Naive thymus-derived CD8-positive, alpha-beta T cell (primary cell): ENCODE data around the gene DENND5B. TPM values are rescaled to one million over a fixed set of nuclear protein-coding genes. Genes with fewer than 3 reads are reported as not detected.

ENCODE experiments used
- ATAC-seq, 2 donors: fragments of 150-1000 bp; cut with Tn5 transposase in 1 of 2; sonication (Bioruptor Pico), chemical (Tn5 transposase) in 1 of 2; 1 replicate in 1 of 2; 2 replicates in 1 of 2; pipeline ENCODE4 v1.10.0; 2021; ENCODE audit warnings: mild to moderate bottlenecking in 2 of 2, moderate library complexity in 2 of 2
- POLR2A ChIA-PET: fragments of 350-600 bp; sonication (Branson Sonifier 250); formaldehyde crosslinking; loops from one replicate; lab custom pipeline; 2021; ENCODE audit warnings: antibody characterized with exemption; lab: Charles Lee
- DNase-seq, 10 donors: peaks; one replicate each; pipeline versions ENCODE4 v3.0.0 to v3.0.0-alpha.2; 2020 to 2022
- H3K27ac Mint-ChIP-seq, 10 donors: one replicate each; pipeline ENCODE4 v1.8.0; 2020 to 2022; ENCODE audit warnings: mild to moderate bottlenecking in 10 of 10, mixed read lengths in 10 of 10, moderate library complexity in 4 of 10, inconsistent platforms in 1 of 10
- H3K27me3 Mint-ChIP-seq, 5 donors: one replicate each; pipeline ENCODE4 v1.8.0; 2021 to 2022; ENCODE audit warnings: mixed read lengths in 5 of 5
- H3K36me3 Mint-ChIP-seq, 3 donors: one replicate each; pipeline ENCODE4 v1.8.0; 2020 to 2022; ENCODE audit warnings: mixed read lengths in 3 of 3, mild to moderate bottlenecking in 2 of 3, inconsistent platforms in 1 of 3
- H3K4me1 Mint-ChIP-seq, 4 donors: one replicate each; pipeline ENCODE4 v1.8.0; 2021 to 2022; ENCODE audit warnings: mixed read lengths in 4 of 4
- H3K4me3 Mint-ChIP-seq, 10 donors: one replicate each; pipeline ENCODE4 v1.8.0; 2020 to 2022; ENCODE audit warnings: mild to moderate bottlenecking in 10 of 10, mixed read lengths in 10 of 10, moderate library complexity in 6 of 10, inconsistent platforms in 1 of 10
- H3K9me3 Mint-ChIP-seq, 9 donors: one replicate each; pipeline ENCODE4 v1.8.0; 2020 to 2022; ENCODE audit warnings: mixed read lengths in 9 of 9, mild to moderate bottlenecking in 3 of 9, inconsistent platforms in 1 of 9, moderate library complexity in 1 of 9
- polyA plus RNA-seq, 3 donors: library from polyadenylated mRNA; unstranded; fragments of 300-500 nt; fragmentation: Illumina TruSeq; gene quantifications; one replicate each; pipeline ENCODE4 v1.2.3, GENCODE V29; 2021
- total RNA-seq, 8 experiments: library from RNA in 2 of 8; stranded (reverse) in 2 of 8; gene quantifications; one replicate each; pipeline ENCODE4 v1.2.3 and lab custom pipeline; 2021 to 2026

The DENND5B gene
- 1 to 10 TPM in 1 of 2 experiments, under 1 TPM in 1; 0.99 to 1.7 TPM for total RNA-seq
- polyA plus RNA-seq: under 1 TPM in 1 of 3 donors, not detected in 2; 0.12 TPM
- total RNA-seq (lab: John Stamatoyannopoulos, UW): 0 to 1.4 (median 0.13) reads per million in 6 experiments

DNA sequence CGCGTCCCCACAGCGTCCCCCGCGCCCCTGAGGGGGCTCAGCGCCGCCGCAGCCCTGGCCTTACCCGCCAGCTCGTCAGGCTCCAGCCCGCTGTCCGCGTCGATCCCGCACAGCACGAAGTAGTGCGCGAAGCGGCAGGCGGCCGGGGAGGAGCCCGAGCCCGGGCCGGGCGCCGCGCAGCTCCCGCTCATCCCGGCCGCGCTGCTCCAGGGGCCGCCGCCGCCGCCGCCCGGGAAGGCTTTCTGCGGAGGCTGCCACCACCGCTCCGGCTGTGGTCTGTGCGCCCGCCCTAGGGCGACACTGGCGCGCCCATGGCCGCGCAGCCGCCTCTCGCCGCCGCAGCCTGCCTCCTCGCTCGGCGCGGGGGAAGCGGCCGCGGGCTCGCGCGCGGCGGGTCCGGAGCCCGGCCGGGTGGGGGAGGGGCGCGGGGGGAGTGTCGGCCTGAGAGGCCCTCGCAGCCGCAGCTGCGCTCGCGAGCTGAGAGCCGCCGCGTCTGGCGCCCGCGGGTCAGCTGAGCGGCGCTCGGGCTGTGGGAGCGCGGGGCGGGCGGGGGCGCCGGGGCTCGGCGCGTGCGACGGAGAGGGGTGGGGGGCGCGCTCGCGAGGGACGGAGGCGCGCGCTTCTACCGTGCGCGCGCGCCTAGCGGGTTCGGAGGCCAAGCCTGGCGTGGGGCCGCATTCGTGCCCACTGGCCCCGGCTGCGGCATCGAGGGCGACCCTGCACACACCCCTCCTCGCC, at the start of gene DENND5B:
DENND5B (minus strand) TSS at position 495 of the 738 bp plus-strand sequence; CDS start at position 191, 304 bp downstream.
- H3K27me3 Mint-ChIP-seq: peaks cover 31 to 69% (median 37%) of the 10 kb centered on the region in 5 donors
- peaks cover 0 to 9% (median 0%) of the 10 kb centered on the region in 9 donors for H3K9me3 Mint-ChIP-seq
- peak within 1 kb of the TSS; percentile 76 to 93 (median 88) for H3K4me3 Mint-ChIP-seq
- peak; percentile 51 to 58 for ATAC-seq
- H3K36me3 Mint-ChIP-seq: peaks cover 2 to 9% (median 3%) of the 10 kb centered on the region in 3 donors
- H3K4me1 Mint-ChIP-seq: peaks cover 10 to 24% (median 13%) of the 10 kb centered on the region in 4 donors
- H3K27ac Mint-ChIP-seq: peak within 1 kb of the TSS in 3 of 10 donors; percentile 1 to 74 (median 57)
- POLR2A ChIA-PET: no interaction called here
- DNase-seq: peak in 3 of 10 donors; percentile 2 to 42 (median 10)

DNA sequence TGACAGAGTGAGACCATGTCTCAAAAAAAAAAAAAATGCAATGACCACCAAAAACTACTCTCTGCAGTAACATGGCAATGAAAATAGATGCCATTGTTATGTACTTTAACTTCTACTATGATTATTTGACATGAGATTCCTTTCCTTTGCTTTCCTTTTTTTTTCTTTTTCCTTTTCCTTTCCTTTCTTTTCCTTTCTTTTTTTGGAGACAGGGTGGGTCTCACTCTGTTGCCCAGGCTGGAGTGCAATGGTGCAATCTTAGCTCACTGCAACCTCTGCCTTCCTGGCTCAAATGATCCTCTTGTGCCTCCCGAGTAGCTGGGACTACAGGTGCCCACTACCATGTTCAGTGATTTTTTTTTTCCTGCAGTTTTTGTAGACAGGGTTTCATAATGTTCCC, 43.7 kb upstream of the DENND5B start:
- ATAC-seq (no peak), DNase-seq (no peak)
- H3K36me3 Mint-ChIP-seq: no peaks in the 10 kb centered on the region
- H3K4me1 Mint-ChIP-seq: peaks cover 1 to 15% (median 7%) of the 10 kb centered on the region in 4 donors
- no peaks in the 10 kb centered on the region for H3K9me3 Mint-ChIP-seq
- H3K27ac Mint-ChIP-seq: peak overlapping the region in 1 of 10 donors; percentile 73
- POLR2A ChIA-PET: no interaction called here
- no peak overlapping the region for H3K4me3 Mint-ChIP-seq
- H3K27me3 Mint-ChIP-seq: no peaks in the 10 kb centered on the region

DNA sequence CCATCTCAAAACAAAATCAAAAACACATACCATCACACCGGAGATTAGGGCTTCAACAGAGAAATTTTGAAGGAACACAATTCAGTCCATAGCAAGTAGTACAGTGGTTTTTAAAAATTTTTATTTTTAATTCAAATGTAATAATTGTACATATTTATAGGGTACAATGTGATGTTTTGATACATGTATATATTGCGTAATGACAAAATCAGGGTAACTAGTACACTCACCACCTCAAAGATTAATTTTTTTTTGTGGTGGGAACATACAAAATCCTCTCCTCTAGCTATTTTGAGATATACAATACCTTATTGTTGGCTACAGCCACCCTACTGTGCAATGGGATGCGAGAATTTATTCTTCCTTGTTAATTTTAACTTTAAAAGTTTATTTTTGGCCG, 42.5 kb upstream of the DENND5B start:
- Mint-ChIP-seq H3K36me3 (no peaks in the 10 kb centered on the region), H3K27me3 (no peaks in the 10 kb centered on the region), H3K4me1 (peaks cover 1 to 15% (median 7%) of the 10 kb centered on the region in 4 donors), H3K27ac (no peak overlapping the region), H3K4me3 (no peak overlapping the region), H3K9me3 (no peaks in the 10 kb centered on the region)
- DNase-seq (no peak), ATAC-seq (no peak)
- POLR2A ChIA-PET: no interaction called here

DNA sequence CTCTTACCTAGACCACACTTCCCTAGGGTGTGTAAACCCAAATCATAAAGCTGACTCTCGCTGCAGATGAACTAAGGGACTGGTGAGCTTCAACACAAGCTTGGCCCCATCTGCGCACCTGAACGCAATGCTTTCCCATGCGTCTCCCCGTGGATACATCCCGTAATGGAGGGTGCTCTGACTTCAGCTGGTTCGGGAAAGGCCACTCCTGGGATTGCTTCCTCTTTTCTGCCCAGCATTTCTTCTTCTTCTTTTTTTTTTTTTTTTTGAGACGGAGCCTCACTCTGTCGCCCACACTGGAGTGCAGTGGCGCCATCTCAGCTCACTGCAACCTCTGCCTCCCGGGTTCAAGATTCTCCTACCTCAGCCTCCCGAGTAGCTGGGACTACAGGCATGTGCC, 40.9 kb upstream of the DENND5B start:
- H3K27me3 Mint-ChIP-seq: no peaks in the 10 kb centered on the region
- ATAC-seq: no peak
- POLR2A ChIA-PET: no interaction called here
- H3K4me1 Mint-ChIP-seq: peaks cover 1 to 14% (median 7%) of the 10 kb centered on the region in 4 donors
- no peaks in the 10 kb centered on the region for H3K9me3 Mint-ChIP-seq
- no peaks in the 10 kb centered on the region for H3K36me3 Mint-ChIP-seq
- H3K27ac Mint-ChIP-seq: peak overlapping the region in 2 of 10 donors; percentile 19 to 29
- DNase-seq: no peak
- H3K4me3 Mint-ChIP-seq: no peak overlapping the region

DNA sequence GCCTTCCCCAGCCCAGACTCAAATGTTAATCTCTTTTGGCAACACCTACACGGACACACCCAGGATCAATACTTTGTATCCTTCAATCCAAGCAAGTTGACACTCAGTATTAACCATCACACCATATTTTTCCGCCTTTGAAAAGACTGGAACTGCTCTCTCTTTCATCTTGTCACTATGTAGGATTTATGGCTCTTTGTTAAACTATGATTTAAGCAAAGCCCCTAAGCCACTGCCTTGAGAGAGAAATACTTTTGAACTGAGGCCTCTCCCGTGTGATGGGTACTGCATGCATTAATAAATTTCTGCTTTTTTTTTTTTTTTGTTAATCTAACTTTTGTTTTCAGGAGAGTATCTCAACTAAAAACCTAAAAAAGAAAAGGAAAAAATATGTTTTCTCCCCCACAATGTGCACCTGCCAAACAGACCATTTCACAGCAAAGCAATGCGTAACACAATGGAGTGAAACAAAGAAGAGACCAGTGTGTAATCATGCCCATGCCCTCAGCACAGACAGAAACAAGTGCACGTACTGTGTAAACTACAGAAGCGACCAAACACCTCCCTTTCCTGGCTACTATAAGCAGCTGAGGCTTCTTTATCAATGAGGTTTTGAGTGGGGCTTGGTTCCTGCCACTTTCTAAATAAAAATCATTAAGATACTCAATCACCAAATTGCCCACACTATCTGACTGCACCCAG, 40.2 kb upstream of the DENND5B start:
- Mint-ChIP-seq H3K27me3 (peaks cover 0 to under 1% (median 0%) of the 10 kb centered on the region in 5 donors), H3K4me1 (peaks cover 0 to 8% (median 2%) of the 10 kb centered on the region in 4 donors), H3K4me3 (no peak overlapping the region), H3K27ac (no peak overlapping the region), H3K36me3 (peaks cover 0 to 2% (median 0%) of the 10 kb centered on the region in 3 donors), H3K9me3 (no peaks in the 10 kb centered on the region)
- no peak for DNase-seq
- POLR2A ChIA-PET: no interaction called here
- no peak for ATAC-seq

DNA sequence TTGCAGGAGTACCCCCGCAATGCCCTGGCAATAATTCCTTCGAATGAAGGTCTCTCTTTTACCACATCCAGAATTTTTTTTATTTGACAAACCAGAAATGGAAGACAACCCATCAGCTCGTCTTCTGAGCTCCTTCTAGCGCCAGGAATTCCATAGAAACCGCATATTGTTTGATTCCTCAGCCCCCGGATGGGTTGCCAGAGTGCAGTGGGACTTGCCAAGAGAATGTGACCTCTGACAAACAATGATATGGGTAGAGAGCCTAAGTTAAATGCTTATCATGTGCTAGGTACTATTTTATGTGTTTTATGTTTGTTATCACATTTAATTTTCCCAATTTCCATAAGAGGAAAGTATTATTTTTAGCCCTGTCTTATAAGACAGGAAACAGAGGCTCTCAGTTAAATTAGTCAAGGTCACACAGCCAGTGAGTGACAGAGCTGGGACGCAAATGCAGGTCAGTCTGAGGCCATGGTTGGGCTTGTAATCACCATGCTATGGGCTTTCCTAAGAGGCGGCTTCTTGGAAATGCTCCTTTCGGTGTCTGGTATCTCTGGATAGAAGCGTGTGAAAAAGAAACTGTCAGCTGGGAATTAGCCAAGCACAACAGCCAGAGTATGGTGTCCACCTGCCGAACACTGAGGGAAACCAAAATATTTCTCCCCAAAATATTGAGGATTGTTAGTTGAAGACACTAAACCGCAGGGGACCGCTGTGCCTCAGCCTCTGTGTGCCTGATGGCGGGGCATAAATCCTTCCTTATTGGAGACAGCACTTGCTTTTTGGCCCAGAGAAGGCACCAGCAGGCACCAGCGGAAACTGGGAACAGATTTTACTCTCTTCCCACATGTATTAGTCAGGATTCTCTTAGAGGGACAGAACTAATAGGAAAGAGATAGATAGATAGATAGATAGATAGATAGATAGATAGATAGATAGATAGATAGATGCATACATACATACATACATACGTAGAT, 39.1 kb upstream of the DENND5B start:
- Mint-ChIP-seq H3K9me3 (no peaks in the 10 kb centered on the region), H3K4me1 (peaks cover 0 to 9% (median 0%) of the 10 kb centered on the region in 4 donors), H3K27me3 (peaks cover 0 to 2% (median 0%) of the 10 kb centered on the region in 5 donors), H3K4me3 (no peak overlapping the region), H3K36me3 (peaks cover 0 to 2% (median 0%) of the 10 kb centered on the region in 3 donors), H3K27ac (peak overlapping the region in 2 of 10 donors; percentile 5 to 12)
- POLR2A ChIA-PET: no interaction called here
- ATAC-seq (no peak), DNase-seq (no peak)

DNA sequence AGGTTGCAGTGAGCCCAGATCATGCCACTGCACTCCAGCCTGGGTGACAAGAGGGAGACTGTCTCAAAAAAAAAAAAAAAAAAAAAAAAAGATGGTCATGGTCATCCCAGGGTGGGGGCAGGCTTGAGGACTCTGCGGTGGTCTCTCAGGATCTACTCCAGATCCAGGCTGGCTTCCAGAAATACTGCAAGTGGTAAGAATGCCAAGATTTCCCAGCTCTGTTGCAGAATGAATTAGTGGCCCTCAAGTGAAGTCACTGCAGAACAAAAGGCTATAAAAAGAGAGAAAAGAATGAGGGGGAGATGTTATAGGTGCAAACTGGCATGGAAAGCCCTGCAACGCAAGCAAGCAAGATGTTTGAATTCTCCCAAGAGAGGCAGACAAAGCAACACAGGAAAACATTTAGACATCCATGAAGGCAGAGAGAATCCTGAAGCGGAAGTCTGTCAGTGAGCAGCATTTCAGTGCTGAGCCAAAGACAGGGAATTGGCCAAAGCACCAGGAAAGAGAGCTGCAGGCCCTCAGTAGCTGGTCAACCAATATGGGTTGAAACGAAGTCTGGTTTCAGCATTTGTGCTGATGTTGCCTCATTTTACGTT, 36.6 kb upstream of the DENND5B start:
- peaks cover 0 to 9% (median 0%) of the 10 kb centered on the region in 4 donors for H3K4me1 Mint-ChIP-seq
- H3K27me3 Mint-ChIP-seq: peaks cover 0 to 2% (median 0%) of the 10 kb centered on the region in 5 donors
- H3K4me3 Mint-ChIP-seq: no peak overlapping the region
- peaks cover 0 to 2% (median 0%) of the 10 kb centered on the region in 3 donors for H3K36me3 Mint-ChIP-seq
- no peaks in the 10 kb centered on the region for H3K9me3 Mint-ChIP-seq
- no peak for DNase-seq
- H3K27ac Mint-ChIP-seq: no peak overlapping the region
- ATAC-seq: no peak
- POLR2A ChIA-PET: no interaction called here

DNA sequence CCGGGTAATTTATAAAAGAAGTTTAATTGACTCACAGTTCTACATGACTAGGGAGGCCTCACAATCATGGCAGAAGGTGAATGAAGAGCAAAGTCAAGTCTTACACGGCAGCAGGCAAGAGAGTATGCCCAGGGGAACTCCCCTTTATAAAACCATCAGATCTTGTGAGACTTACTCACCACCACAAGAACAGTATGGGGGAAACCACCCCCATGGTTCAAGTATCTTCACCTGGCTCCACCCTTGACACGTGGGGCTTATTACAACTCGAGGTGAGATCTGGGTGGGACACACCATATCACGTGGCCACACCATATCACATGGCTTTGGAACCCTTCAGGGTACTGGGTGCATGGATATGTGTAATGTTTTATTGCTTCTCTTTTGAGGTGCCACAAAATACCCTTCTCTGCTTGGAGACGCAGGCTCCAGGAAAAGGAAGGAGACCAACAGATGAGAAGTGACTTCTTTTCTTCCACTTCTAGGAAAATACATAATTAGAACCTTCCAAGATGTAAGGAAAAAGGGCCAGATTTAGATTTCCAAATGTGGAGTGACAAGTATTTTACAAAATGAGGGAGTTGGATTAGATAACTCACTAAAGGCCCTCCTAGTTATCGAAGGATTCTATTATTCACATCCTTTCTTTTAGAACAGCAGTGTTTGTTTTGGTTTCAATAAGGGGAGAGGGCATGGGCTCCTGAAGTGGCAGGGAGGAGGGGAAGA, 35.5 kb upstream of the DENND5B start:
- POLR2A ChIA-PET: no interaction called here
- Mint-ChIP-seq H3K9me3 (no peaks in the 10 kb centered on the region), H3K36me3 (peaks cover 0 to 2% (median 0%) of the 10 kb centered on the region in 3 donors), H3K27me3 (peaks cover 0 to 2% (median 0%) of the 10 kb centered on the region in 5 donors), H3K4me1 (peaks cover 0 to 4% (median 0%) of the 10 kb centered on the region in 4 donors), H3K4me3 (no peak overlapping the region), H3K27ac (no peak overlapping the region)
- no peak for DNase-seq
- ATAC-seq: no peak

DNA sequence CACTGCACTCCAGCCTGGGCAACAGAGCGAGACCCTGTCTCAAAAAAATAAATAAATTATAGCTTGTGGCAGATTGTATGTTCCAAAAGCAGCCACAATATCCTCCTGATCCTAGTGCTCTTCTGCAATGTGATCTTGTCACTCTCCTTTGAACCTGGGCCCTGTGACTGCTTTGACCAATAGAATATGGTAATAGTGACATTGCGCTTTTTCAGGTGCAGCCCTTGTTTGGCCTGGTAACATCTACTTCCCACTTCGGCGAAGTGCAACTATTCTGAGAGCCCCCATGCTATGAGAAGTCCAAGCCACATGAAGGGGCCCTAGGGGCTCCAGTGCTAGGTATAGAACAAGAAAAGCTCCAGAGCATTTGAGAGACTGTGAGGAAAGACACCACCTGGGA, 31.1 kb upstream of the DENND5B start:
- H3K27ac Mint-ChIP-seq: no peak overlapping the region
- no peak overlapping the region for H3K4me3 Mint-ChIP-seq
- peaks cover 0 to 6% (median 0%) of the 10 kb centered on the region in 4 donors for H3K4me1 Mint-ChIP-seq
- ATAC-seq (no peak), DNase-seq (no peak)
- peaks cover 0 to 2% (median 0%) of the 10 kb centered on the region in 3 donors for H3K36me3 Mint-ChIP-seq
- POLR2A ChIA-PET: no interaction called here
- H3K9me3 Mint-ChIP-seq: no peaks in the 10 kb centered on the region
- peaks cover 0 to 4% (median 0%) of the 10 kb centered on the region in 5 donors for H3K27me3 Mint-ChIP-seq

DNA sequence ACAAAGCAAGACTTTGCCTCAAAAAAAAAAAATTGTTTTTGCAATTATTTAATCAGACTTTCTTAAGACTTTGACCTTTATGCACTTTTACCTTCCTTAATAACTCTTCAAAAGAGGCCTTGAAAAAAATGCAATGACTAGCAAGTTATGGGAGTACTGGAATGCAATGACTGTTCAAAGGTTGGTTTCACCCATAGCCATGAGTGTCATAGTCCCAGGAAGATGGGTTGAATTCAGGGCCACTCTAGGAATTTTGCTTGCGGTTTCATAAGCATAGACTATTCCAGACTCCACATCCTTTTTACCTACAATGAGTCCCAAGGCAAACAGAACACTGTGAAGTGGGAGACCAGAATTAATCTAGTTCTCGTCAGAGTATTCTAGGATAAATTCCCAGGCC, 29.4 kb upstream of the DENND5B start:
- no peak overlapping the region for H3K27ac Mint-ChIP-seq
- no peak overlapping the region for H3K4me3 Mint-ChIP-seq
- H3K27me3 Mint-ChIP-seq: peaks cover 0 to 4% (median 2%) of the 10 kb centered on the region in 5 donors
- POLR2A ChIA-PET: no interaction called here
- DNase-seq: no peak
- H3K9me3 Mint-ChIP-seq: no peaks in the 10 kb centered on the region
- no peaks in the 10 kb centered on the region for H3K36me3 Mint-ChIP-seq
- no peak for ATAC-seq
- H3K4me1 Mint-ChIP-seq: peaks cover 0 to 3% (median 0%) of the 10 kb centered on the region in 4 donors

DNA sequence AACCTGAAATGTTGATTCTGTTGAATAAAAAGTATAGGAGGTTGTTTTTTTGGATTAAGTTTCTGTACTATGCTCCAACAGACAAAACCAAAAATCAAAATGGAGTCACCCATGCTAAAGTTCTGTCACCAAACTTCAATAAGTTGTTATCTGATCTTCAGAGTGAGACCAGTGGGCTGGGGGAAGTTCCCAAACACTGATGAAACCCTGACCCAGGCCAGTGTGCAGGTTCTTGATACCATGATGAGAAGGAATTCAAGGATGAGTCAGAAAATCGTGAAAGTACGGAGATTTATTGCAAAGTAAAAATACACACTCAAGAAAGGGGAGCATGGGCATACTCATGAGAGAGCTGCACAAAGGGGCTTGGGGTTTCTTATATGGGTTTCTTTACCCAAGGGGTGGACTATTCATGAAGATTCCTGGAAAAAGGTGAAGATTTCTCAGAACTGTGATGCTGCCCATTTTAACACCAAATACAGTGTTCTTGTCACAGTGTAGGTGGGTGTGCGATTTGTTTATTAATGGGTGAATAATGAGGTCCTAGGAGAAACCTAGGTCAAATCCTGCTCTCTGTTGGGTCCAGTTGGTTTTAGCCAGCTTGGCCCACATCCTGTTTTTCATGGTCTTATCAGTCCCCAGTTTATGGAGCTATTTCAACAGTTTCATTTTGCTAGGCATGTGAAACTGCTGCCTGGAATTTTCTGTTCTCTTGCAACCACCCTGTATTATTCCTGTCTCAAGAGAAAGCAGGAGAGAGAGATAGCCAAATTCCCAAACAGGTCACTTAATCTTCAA, 27.5 kb upstream of the DENND5B start:
- peaks cover 0 to 3% (median 0%) of the 10 kb centered on the region in 4 donors for H3K4me1 Mint-ChIP-seq
- no peak overlapping the region for H3K27ac Mint-ChIP-seq
- no peaks in the 10 kb centered on the region for H3K36me3 Mint-ChIP-seq
- POLR2A ChIA-PET: no interaction called here
- ATAC-seq (no peak), DNase-seq (no peak)
- no peak overlapping the region for H3K4me3 Mint-ChIP-seq
- H3K27me3 Mint-ChIP-seq: peaks cover 0 to 4% (median 2%) of the 10 kb centered on the region in 5 donors
- no peaks in the 10 kb centered on the region for H3K9me3 Mint-ChIP-seq
